HepG2 (cell line): ENCODE data around the gene SLC2A10. TPM values are rescaled to one million over a fixed set of nuclear protein-coding genes. Genes with fewer than 3 reads are reported as not detected.

Experiments
- ATAC-seq: fragments of 200-7000 bp; cut with Tn5 transposase; 3 replicates; pipeline ENCODE4 v1.9.1; 2020; ENCODE audit warnings: mild to moderate bottlenecking, moderate library complexity
- BruUV-seq: library from RNA; stranded (reverse); fragments of 400-500 nt; replicated peaks from 2 replicates; lab custom pipeline; 2021; lab: Mats Ljungman, UMichigan
- CTCF ChIA-PET: fragments of 300-600 bp; formaldehyde crosslinking; extraction: SDS; loops from one replicate; lab custom pipeline; 2021; ENCODE audit warnings: low total read pairs, inconsistent platforms, low intra/inter-chr PET ratio; lab: Yijun Ruan, JAX
- POLR2A ChIA-PET: fragments of 350-600 bp; sonication (Branson Sonifier 250); formaldehyde crosslinking; loops from one replicate; lab custom pipeline; 2020; ENCODE audit warnings: antibody characterized with exemption, inconsistent platforms; lab: Yijun Ruan, JAX
- DNase-seq: peaks from one replicate; pipeline ENCODE4 v3.0.0-alpha.2; 2015; ENCODE audit warnings: low spot score
- FAIRE-seq: peaks from 3 replicates; lab custom pipeline; 2011; peaks lifted over from hg19 to GRCh38; lab: Jason Lieb, UNC
- H2AFZ ChIP-seq: one replicate; pipeline ENCODE4 v1.6.1; 2011; ENCODE audit warnings: low read length, inconsistent platforms
- H3K27ac ChIP-seq: fragments of 300-600 bp; 3 replicates; pipeline ENCODE4 v1.8.0; 2011; ENCODE audit warnings: mixed run types, mild to moderate bottlenecking, mixed read lengths, low read length, inconsistent platforms; ENCODE audit not compliant: insufficient read depth; ENCODE audit errors: extremely low read length
- H3K27me3 ChIP-seq, 2 experiments: fragments of 200-600 bp in 1 of 2; 2 replicates in 1 of 2; 3 replicates in 1 of 2; pipeline versions ENCODE4 v1.6.0 to v1.8.0; 2011; ENCODE audit warnings: low read length in 2 of 2, mild to moderate bottlenecking in 2 of 2, moderate library complexity in 2 of 2, inconsistent platforms in 1 of 2; ENCODE audit not compliant: insufficient read depth in 2 of 2, control insufficient read depth in 1 of 2
- H3K36me3 ChIP-seq, 2 experiments: fragments of 200-600 bp in 1 of 2; replicated peaks in 1 of 2; 2 replicates in 1 of 2; 3 replicates in 1 of 2; pipeline versions ENCODE4 v1.5.1 to v1.8.0; 2011; ENCODE audit warnings: low read length in 2 of 2, inconsistent platforms in 1 of 2; ENCODE audit not compliant: insufficient read depth in 2 of 2, control insufficient read depth in 1 of 2
- H3K4me1 ChIP-seq: 2 replicates; pipeline ENCODE4 v1.5.1; 2012; ENCODE audit warnings: low read length, inconsistent platforms; ENCODE audit not compliant: insufficient read depth
- H3K4me2 ChIP-seq: 2 replicates; pipeline ENCODE4 v1.6.0; 2011; ENCODE audit warnings: low read depth, low read length, inconsistent platforms
- H3K4me3 ChIP-seq, 3 experiments: fragments of 200-600 bp in 1 of 3; sonication (generic), shearing (Covaris generic) in 1 of 3; replicated peaks in 1 of 3; 2 replicates each; pipeline ENCODE4 v1.5.1; 2011 to 2016; ENCODE audit warnings: low read length in 3 of 3, inconsistent platforms in 2 of 3, low read depth in 2 of 3, mild to moderate bottlenecking in 2 of 3, control low read depth in 1 of 3, mixed read lengths in 1 of 3; ENCODE audit not compliant: insufficient read depth in 1 of 3
- H3K79me2 ChIP-seq: one replicate; pipeline ENCODE4 v1.6.1; 2011; ENCODE audit warnings: low read length, inconsistent platforms; ENCODE audit not compliant: insufficient read depth
- H3K9ac ChIP-seq: 2 replicates; pipeline ENCODE4 v1.6.0; 2011; ENCODE audit warnings: mild to moderate bottlenecking, low read depth, low read length, inconsistent platforms; ENCODE audit not compliant: insufficient read depth
- H3K9me3 ChIP-seq: 2 replicates; pipeline ENCODE4 v1.5.1; 2012; ENCODE audit warnings: mild to moderate bottlenecking, low read length
- H4K20me1 ChIP-seq: 2 replicates; pipeline ENCODE4 v1.6.0; 2011; ENCODE audit warnings: inconsistent platforms, mild to moderate bottlenecking, low read length, moderate library complexity; ENCODE audit not compliant: insufficient read depth
- GABPA ChIP-seq, 2 experiments: IDR thresholded peaks; 2 replicates each; pipeline ENCODE4 v1.6.1; 2011 to 2016; ENCODE audit warnings: low read depth in 2 of 2, low read length in 1 of 2, missing biosample characterization in 1 of 2, missing genetic modification characterization in 1 of 2
- KLF11 ChIP-seq: IDR thresholded peaks from 2 replicates; pipeline ENCODE4 v1.6.1; 2016; ENCODE audit warnings: missing compliant biosample characterization
- MZF1 ChIP-seq: sonication (generic); formaldehyde crosslinking; IDR thresholded peaks from 2 replicates; pipeline ENCODE4 v1.8.1; 2023; ENCODE audit warnings: mild to moderate bottlenecking, missing genetic modification reagents, borderline replicate concordance
- NFE2L2 ChIP-seq: fragments of 150-350 bp; IDR thresholded peaks from 2 replicates; pipeline ENCODE4 v1.6.1; 2014; ENCODE audit warnings: low read length
- NFKBIZ ChIP-seq: IDR thresholded peaks from 2 replicates; pipeline ENCODE4 v1.6.1; 2018; ENCODE audit warnings: missing genetic modification reagents, missing compliant biosample characterization
- SNAPC5 ChIP-seq: sonication (generic); formaldehyde crosslinking; IDR thresholded peaks from 2 replicates; pipeline ENCODE4 v1.8.1; 2023; ENCODE audit warnings: mild to moderate bottlenecking, missing genetic modification reagents, borderline replicate concordance
- SP5 ChIP-seq: IDR thresholded peaks from 2 replicates; pipeline ENCODE4 v1.6.1; 2016; ENCODE audit warnings: low read depth, borderline replicate concordance
- ZMYM3 ChIP-seq: sonication (generic); formaldehyde crosslinking; IDR thresholded peaks from 2 replicates; pipeline ENCODE4 v1.5.1; 2020; ENCODE audit warnings: mild to moderate bottlenecking, missing genetic modification reagents
- ZNF121 ChIP-seq: sonication (generic); formaldehyde crosslinking; IDR thresholded peaks from 2 replicates; pipeline ENCODE4 v1.5.0; 2020; ENCODE audit warnings: mild to moderate bottlenecking, missing genetic modification reagents
- ZNF17 ChIP-seq: sonication (generic); formaldehyde crosslinking; IDR thresholded peaks from 2 replicates; pipeline ENCODE4 v1.5.0; 2020; ENCODE audit warnings: mild to moderate bottlenecking, missing genetic modification reagents
- ZNF703 ChIP-seq: sonication (generic); formaldehyde crosslinking; IDR thresholded peaks from 2 replicates; pipeline ENCODE4 v1.5.1; 2020; ENCODE audit warnings: missing genetic modification reagents, mild to moderate bottlenecking, moderate library complexity, borderline replicate concordance
- ZNF724P ChIP-seq: sonication (generic); formaldehyde crosslinking; IDR thresholded peaks from 2 replicates; pipeline ENCODE4 v1.8.0; 2022; ENCODE audit warnings: missing genetic modification reagents, borderline replicate concordance
- ZNF878 ChIP-seq: sonication (generic); formaldehyde crosslinking; IDR thresholded peaks from 2 replicates; pipeline ENCODE4 v1.8.1; 2023; ENCODE audit warnings: mild to moderate bottlenecking, missing genetic modification reagents, moderate library complexity
- WGBS: methylation state at CpG from one replicate; pipeline ENCODE4 v1.1.6; 2017; ENCODE audit warnings: low lambda C conversion rate; 5-methylcytosine and 5-hydroxymethylcytosine counted together
- in situ Hi-C: cut with HindIII; loops from 2 replicates; pipeline ENCODE4 v1.10.0; 2017; ENCODE audit warnings: low pct_unique_long_range_greater_than_20kb; ENCODE audit not compliant: extremely low pct_ligation_motif_present
- intact Hi-C: fragments of 100-400 bp; cut with micrococcal nuclease; formaldehyde crosslinking; loops from one replicate; pipeline ENCODE4 v1.10.0; 2022; ENCODE audit not compliant: unreplicated experiment
- polyA plus RNA-seq, 8 experiments: library from polyadenylated mRNA; depleted of rRNA in 3 of 8; stranded (reverse) in 7 of 8; unstranded in 1 of 8; fragments of >200 nt; fragmentation: Illumina TruSeq in 4 of 8; extraction: Trizol in 4 of 8; gene quantifications; 2 replicates each; pipeline versions ENCODE4 v1.2.1 to v1.2.3, GENCODE V29; 2011 to 2016; ENCODE audit warnings: low read depth in 4 of 8, missing spikeins in 1 of 8, mixed read lengths in 1 of 8; ENCODE audit not compliant: insufficient read depth in 1 of 8
- total RNA-seq, 5 experiments: library from RNA; depleted of rRNA; stranded (reverse); fragments of >200 nt; fragmentation: Illumina TruSeq; extraction: Trizol; gene quantifications; 2 replicates each; pipeline ENCODE4 v1.2.3, GENCODE V29; 2016; ENCODE audit warnings: low read depth in 1 of 5
- TF ChIP-seq, protein P1 (sequence below): sonication (generic); formaldehyde crosslinking; IDR thresholded peaks from 2 replicates; pipeline ENCODE4 v1.4.0; 2020; ENCODE audit warnings: missing genetic modification reagents
- TF ChIP-seq, protein P2 (sequence below): sonication (generic); formaldehyde crosslinking; IDR thresholded peaks from 2 replicates; pipeline ENCODE4 v1.5.0; 2020; ENCODE audit warnings: missing genetic modification reagents
- TF ChIP-seq, protein P3 (sequence below): sonication (generic); formaldehyde crosslinking; IDR thresholded peaks from 2 replicates; pipeline ENCODE4 v1.5.1; 2020; ENCODE audit warnings: missing genetic modification reagents, mild to moderate bottlenecking, borderline replicate concordance

SLC2A10 gene
- total and polyA plus RNA-seq, 2 of the 13 experiments (the other 11 are each of a cell fraction or from before 2014, with no cell fraction given), result 16.0 to 18.4 TPM

GRCh38 chr20:46701556-46701955 is 7.9 kb upstream of the SLC2A10 start:
- ChIA-PET POLR2A (no interaction called here), CTCF (interaction anchor here (3.7 kb wide), 1 partner anchor 181 kb away, joined by 45 read pairs; no protein-coding TSS in a partner anchor)
- 9% methylated on average over 4 of the region's 4 CpGs for WGBS
- TF ChIP-seq, protein P1, sequence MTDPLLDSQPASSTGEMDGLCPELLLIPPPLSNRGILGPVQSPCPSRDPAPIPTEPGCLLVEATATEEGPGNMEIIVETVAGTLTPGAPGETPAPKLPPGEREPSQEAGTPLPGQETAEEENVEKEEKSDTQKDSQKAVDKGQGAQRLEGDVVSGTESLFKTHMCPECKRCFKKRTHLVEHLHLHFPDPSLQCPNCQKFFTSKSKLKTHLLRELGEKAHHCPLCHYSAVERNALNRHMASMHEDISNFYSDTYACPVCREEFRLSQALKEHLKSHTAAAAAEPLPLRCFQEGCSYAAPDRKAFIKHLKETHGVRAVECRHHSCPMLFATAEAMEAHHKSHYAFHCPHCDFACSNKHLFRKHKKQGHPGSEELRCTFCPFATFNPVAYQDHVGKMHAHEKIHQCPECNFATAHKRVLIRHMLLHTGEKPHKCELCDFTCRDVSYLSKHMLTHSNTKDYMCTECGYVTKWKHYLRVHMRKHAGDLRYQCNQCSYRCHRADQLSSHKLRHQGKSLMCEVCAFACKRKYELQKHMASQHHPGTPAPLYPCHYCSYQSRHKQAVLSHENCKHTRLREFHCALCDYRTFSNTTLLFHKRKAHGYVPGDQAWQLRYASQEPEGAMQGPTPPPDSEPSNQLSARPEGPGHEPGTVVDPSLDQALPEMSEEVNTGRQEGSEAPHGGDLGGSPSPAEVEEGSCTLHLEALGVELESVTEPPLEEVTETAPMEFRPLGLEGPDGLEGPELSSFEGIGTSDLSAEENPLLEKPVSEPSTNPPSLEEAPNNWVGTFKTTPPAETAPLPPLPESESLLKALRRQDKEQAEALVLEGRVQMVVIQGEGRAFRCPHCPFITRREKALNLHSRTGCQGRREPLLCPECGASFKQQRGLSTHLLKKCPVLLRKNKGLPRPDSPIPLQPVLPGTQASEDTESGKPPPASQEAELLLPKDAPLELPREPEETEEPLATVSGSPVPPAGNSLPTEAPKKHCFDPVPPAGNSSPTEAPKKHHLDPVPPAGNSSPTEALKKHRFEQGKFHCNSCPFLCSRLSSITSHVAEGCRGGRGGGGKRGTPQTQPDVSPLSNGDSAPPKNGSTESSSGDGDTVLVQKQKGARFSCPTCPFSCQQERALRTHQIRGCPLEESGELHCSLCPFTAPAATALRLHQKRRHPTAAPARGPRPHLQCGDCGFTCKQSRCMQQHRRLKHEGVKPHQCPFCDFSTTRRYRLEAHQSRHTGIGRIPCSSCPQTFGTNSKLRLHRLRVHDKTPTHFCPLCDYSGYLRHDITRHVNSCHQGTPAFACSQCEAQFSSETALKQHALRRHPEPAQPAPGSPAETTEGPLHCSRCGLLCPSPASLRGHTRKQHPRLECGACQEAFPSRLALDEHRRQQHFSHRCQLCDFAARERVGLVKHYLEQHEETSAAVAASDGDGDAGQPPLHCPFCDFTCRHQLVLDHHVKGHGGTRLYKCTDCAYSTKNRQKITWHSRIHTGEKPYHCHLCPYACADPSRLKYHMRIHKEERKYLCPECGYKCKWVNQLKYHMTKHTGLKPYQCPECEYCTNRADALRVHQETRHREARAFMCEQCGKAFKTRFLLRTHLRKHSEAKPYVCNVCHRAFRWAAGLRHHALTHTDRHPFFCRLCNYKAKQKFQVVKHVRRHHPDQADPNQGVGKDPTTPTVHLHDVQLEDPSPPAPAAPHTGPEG (CRISPR knock-in tag), result no peak
- TF ChIP-seq, protein P2, sequence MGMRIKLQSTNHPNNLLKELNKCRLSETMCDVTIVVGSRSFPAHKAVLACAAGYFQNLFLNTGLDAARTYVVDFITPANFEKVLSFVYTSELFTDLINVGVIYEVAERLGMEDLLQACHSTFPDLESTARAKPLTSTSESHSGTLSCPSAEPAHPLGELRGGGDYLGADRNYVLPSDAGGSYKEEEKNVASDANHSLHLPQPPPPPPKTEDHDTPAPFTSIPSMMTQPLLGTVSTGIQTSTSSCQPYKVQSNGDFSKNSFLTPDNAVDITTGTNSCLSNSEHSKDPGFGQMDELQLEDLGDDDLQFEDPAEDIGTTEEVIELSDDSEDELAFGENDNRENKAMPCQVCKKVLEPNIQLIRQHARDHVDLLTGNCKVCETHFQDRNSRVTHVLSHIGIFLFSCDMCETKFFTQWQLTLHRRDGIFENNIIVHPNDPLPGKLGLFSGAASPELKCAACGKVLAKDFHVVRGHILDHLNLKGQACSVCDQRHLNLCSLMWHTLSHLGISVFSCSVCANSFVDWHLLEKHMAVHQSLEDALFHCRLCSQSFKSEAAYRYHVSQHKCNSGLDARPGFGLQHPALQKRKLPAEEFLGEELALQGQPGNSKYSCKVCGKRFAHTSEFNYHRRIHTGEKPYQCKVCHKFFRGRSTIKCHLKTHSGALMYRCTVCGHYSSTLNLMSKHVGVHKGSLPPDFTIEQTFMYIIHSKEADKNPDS (CRISPR knock-in tag), result no peak
- TF ChIP-seq GABPA (IDR thresholded peaks at IDR 0.05; ENCODE audit: low read depth, low read length) (no peak), GABPA (CRISPR knock-in tag; IDR thresholded peaks at IDR 0.05; ENCODE audit: low read depth) (no peak), KLF11 (CRISPR knock-in tag) (no peak), SP5 (CRISPR knock-in tag) (no peak), MZF1 (CRISPR knock-in tag) (no peak), SNAPC5 (CRISPR knock-in tag) (no peak), ZNF878 (CRISPR knock-in tag) (no peak), NFKBIZ (CRISPR knock-in tag) (no peak), ZNF703 (CRISPR knock-in tag) (no peak), NFE2L2 (no peak), ZMYM3 (no peak), ZNF17 (CRISPR knock-in tag) (no peak), ZNF724P (CRISPR knock-in tag) (no peak), ZNF121 (CRISPR knock-in tag) (no peak)
- TF ChIP-seq, protein P3, sequence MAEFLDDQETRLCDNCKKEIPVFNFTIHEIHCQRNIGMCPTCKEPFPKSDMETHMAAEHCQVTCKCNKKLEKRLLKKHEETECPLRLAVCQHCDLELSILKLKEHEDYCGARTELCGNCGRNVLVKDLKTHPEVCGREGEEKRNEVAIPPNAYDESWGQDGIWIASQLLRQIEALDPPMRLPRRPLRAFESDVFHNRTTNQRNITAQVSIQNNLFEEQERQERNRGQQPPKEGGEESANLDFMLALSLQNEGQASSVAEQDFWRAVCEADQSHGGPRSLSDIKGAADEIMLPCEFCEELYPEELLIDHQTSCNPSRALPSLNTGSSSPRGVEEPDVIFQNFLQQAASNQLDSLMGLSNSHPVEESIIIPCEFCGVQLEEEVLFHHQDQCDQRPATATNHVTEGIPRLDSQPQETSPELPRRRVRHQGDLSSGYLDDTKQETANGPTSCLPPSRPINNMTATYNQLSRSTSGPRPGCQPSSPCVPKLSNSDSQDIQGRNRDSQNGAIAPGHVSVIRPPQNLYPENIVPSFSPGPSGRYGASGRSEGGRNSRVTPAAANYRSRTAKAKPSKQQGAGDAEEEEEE (CRISPR knock-in tag), result no peak
- BruUV-seq, result no TSS peak
- H3K4me3 ChIP-seq, result no peak overlapping the region
- no peaks in the 10 kb centered on the region for H3K79me2 ChIP-seq
- no peaks in the 10 kb centered on the region for H4K20me1 ChIP-seq
- H3K27ac ChIP-seq, result no peak overlapping the region
- H3K27me3 ChIP-seq, result no peaks in the 10 kb centered on the region
- H3K9ac ChIP-seq, result no peak overlapping the region
- in situ Hi-C loops, result no loop called here
- DNase-seq (no peak), FAIRE-seq (no peak), ATAC-seq (no peak)
- intact Hi-C loops, result no loop called here
- H3K4me2 ChIP-seq, result no peak overlapping the region
- no peak overlapping the region for H2AFZ ChIP-seq
- peaks cover 5% of the 10 kb centered on the region; the same call in 1 of the 2 replicates for H3K9me3 ChIP-seq
- no peaks in the 10 kb centered on the region for H3K36me3 ChIP-seq
- H3K4me1 ChIP-seq, result peaks cover 60% of the 10 kb centered on the region
